ENCODE results near the gene ZNF747.
"Not testable (repeated sequence)": the region's sequence is repeated elsewhere in the genome, so short reads cannot be mapped to it uniquely, and the experiment has no call there.

ZNF747 gene

GRCh38 chr16:30532285-30533145, 2.1 kb downstream of the ZNF747 start:
- no peak for DNase-seq

GRCh38 chr16:30530163-30531037, 4.3 kb downstream of the ZNF747 start:
- no peak for DNase-seq

GRCh38 chr16:30528799-30529457, 5.7 kb downstream of the ZNF747 start:
- no peak for DNase-seq

- peak in 1 of 2 experiments; percentile 36 for DNase-seq
Observed at GRCh38 chr16:30527635-30528178, 7.0 kb downstream of the ZNF747 start.

GRCh38 chr16:30526823-30527634, 7.6 kb downstream of the ZNF747 start:
- peak; percentile 96 for DNase-seq

- DNase-seq = no peak
Observed at GRCh38 chr16:30526137-30526822, 8.4 kb downstream of the ZNF747 start, which contains the start of gene ZNF768. ZNF768 (minus strand) TSS chr16:30526566; CDS start chr16:30526413, 153 bp downstream.

GRCh38 chr16:30525844-30526136, 8.9 kb downstream of the ZNF747 start:
- DNase-seq = no peak

- no peak for DNase-seq
Observed at GRCh38 chr16:30524575-30525568, 9.8 kb downstream of the ZNF747 start.

- DNase-seq = no peak
Observed at GRCh38 chr16:30523768-30524574, 10.7 kb downstream of the ZNF747 start.

GRCh38 chr16:30522702-30523463, 11.8 kb downstream of the ZNF747 start:
- not testable (repeated sequence) for DNase-seq

- DNase-seq = no peak
Observed at GRCh38 chr16:30521873-30522641, 12.6 kb downstream of the ZNF747 start.

- DNase-seq = no peak
Observed at GRCh38 chr16:30521476-30521872, 13.2 kb downstream of the ZNF747 start.

- DNase-seq = no peak
Observed at GRCh38 chr16:30519120-30520049, 15.3 kb downstream of the ZNF747 start.

- DNase-seq = no peak
Observed at GRCh38 chr16:30518552-30518951, 16.1 kb downstream of the ZNF747 start.

GRCh38 chr16:30515275-30515674, 19.4 kb downstream of the ZNF747 start:
- no peak for DNase-seq

- DNase-seq = no peak
Observed at GRCh38 chr16:30511509-30511908, 23.1 kb downstream of the ZNF747 start.

Measured in NCI-H2081 (cell line).